ENCODE data around the gene TPCN2. TPM values are rescaled to one million over a fixed set of nuclear protein-coding genes. Genes with fewer than 3 reads are reported as not detected.

TPCN2 gene
- total RNA-seq, 1 donor from 2014 or later, result 9.5 TPM

- Mint-ChIP-seq H3K9me3 (ENCODE audit: unreplicated experiment) (peaks cover 2% of the 10 kb centered on the region), H3K36me3 (ENCODE audit: low read depth, unreplicated experiment) (no peaks in the 10 kb centered on the region), H3K27ac (ENCODE audit: unreplicated experiment) (no peak overlapping the region), H3K4me1 (ENCODE audit: low read depth, unreplicated experiment) (peaks cover 19% of the 10 kb centered on the region), H3K4me3 (ENCODE audit: unreplicated experiment) (no peak overlapping the region), H3K27me3 (ENCODE audit: low read depth, unreplicated experiment) (peaks cover 10% of the 10 kb centered on the region)
- H4K20me1 ChIP-seq (ENCODE audit: insufficient read depth, low read length), result no peaks in the 10 kb centered on the region
- no peaks in the 10 kb centered on the region for H3K79me2 ChIP-seq (ENCODE audit: insufficient read depth, low read length)
- TF ChIP-seq CTCF (IDR thresholded peaks at IDR 0.05; ENCODE audit: insufficient read depth, low read depth, low read length) (no peak), EZH2 (IDR thresholded peaks at IDR 0.05; ENCODE audit: insufficient read depth, low read length) (no peak)
- no peaks in the 10 kb centered on the region for H3K27me3 ChIP-seq (ENCODE audit: insufficient read depth, low read length)
- H3K4me1 ChIP-seq (ENCODE audit: insufficient read depth, low read length), result peaks cover 36% of the 10 kb centered on the region
- no peak for FAIRE-seq
- H3K4me3 ChIP-seq (ENCODE audit: insufficient read depth, low read depth, low read length), result no peak overlapping the region
- no peaks in the 10 kb centered on the region for H3K9me3 ChIP-seq (ENCODE audit: insufficient read depth, low read depth, low read length)
- DNase-seq (ENCODE audit: low read depth), result no peak
- no peak overlapping the region for H3K27ac ChIP-seq (ENCODE audit: low read depth, low read length)
- no peak overlapping the region for H3K4me2 ChIP-seq (ENCODE audit: low read length)
- H2AFZ ChIP-seq (ENCODE audit: low read depth, low read length), result no peak overlapping the region
- H3K9ac ChIP-seq (ENCODE audit: low read length), result no peak overlapping the region
- H3K36me3 ChIP-seq (ENCODE audit: insufficient read depth, low read length), result no peaks in the 10 kb centered on the region
Observed at GRCh38 chr11:69005631-69006368, 42.9 kb upstream of the TPCN2 start.

- no peak overlapping the region for H3K27ac ChIP-seq (ENCODE audit: low read depth, low read length)
- H3K9ac ChIP-seq (ENCODE audit: low read length), result no peak overlapping the region
- peaks cover 8% of the 10 kb centered on the region for H3K27me3 Mint-ChIP-seq (ENCODE audit: low read depth, unreplicated experiment)
- peaks cover 22% of the 10 kb centered on the region for H3K4me1 Mint-ChIP-seq (ENCODE audit: low read depth, unreplicated experiment)
- no peak overlapping the region for H3K4me2 ChIP-seq (ENCODE audit: low read length)
- H3K79me2 ChIP-seq (ENCODE audit: insufficient read depth, low read length), result no peaks in the 10 kb centered on the region
- H3K4me1 ChIP-seq (ENCODE audit: insufficient read depth, low read length), result peaks cover 38% of the 10 kb centered on the region
- no peak overlapping the region for H3K4me3 Mint-ChIP-seq (ENCODE audit: unreplicated experiment)
- H3K27me3 ChIP-seq (ENCODE audit: insufficient read depth, low read length), result no peaks in the 10 kb centered on the region
- TF ChIP-seq EZH2 (IDR thresholded peaks at IDR 0.05; ENCODE audit: insufficient read depth, low read length), result no peak
- no peak for TF ChIP-seq CTCF (IDR thresholded peaks at IDR 0.05; ENCODE audit: insufficient read depth, low read depth, low read length)
- H3K9me3 Mint-ChIP-seq (ENCODE audit: unreplicated experiment), result peaks cover 2% of the 10 kb centered on the region
- H2AFZ ChIP-seq (ENCODE audit: low read depth, low read length), result no peak overlapping the region
- no peaks in the 10 kb centered on the region for H3K9me3 ChIP-seq (ENCODE audit: insufficient read depth, low read depth, low read length)
- H3K36me3 Mint-ChIP-seq (ENCODE audit: low read depth, unreplicated experiment), result no peaks in the 10 kb centered on the region
- no peak for FAIRE-seq
- no peak overlapping the region for H3K4me3 ChIP-seq (ENCODE audit: insufficient read depth, low read depth, low read length)
- no peaks in the 10 kb centered on the region for H3K36me3 ChIP-seq (ENCODE audit: insufficient read depth, low read length)
- no peaks in the 10 kb centered on the region for H4K20me1 ChIP-seq (ENCODE audit: insufficient read depth, low read length)
- no peak for DNase-seq (ENCODE audit: low read depth)
- no peak overlapping the region for H3K27ac Mint-ChIP-seq (ENCODE audit: unreplicated experiment)
Observed at GRCh38 chr11:69006816-69007215, 41.9 kb upstream of the TPCN2 start.

GRCh38 chr11:69007975-69008381, 40.8 kb upstream of the TPCN2 start:
- peak overlapping the region; percentile 76 for H3K27ac ChIP-seq (ENCODE audit: low read depth, low read length)
- no peak overlapping the region for H3K4me3 Mint-ChIP-seq (ENCODE audit: unreplicated experiment)
- no peak for TF ChIP-seq EZH2 (IDR thresholded peaks at IDR 0.05; ENCODE audit: insufficient read depth, low read length)
- TF ChIP-seq CTCF (IDR thresholded peaks at IDR 0.05; ENCODE audit: insufficient read depth, low read depth, low read length), result no peak
- peak overlapping the region; percentile 84 for H3K27ac Mint-ChIP-seq (ENCODE audit: unreplicated experiment)
- H3K27me3 ChIP-seq (ENCODE audit: insufficient read depth, low read length), result no peaks in the 10 kb centered on the region
- H3K79me2 ChIP-seq (ENCODE audit: insufficient read depth, low read length), result no peaks in the 10 kb centered on the region
- FAIRE-seq (no peak), DNase-seq (ENCODE audit: low read depth) (no peak)
- H2AFZ ChIP-seq (ENCODE audit: low read depth, low read length), result no peak overlapping the region
- H3K4me1 ChIP-seq (ENCODE audit: insufficient read depth, low read length), result peaks cover 43% of the 10 kb centered on the region
- peak overlapping the region; percentile 42 for H3K4me2 ChIP-seq (ENCODE audit: low read length)
- H3K36me3 ChIP-seq (ENCODE audit: insufficient read depth, low read length), result no peaks in the 10 kb centered on the region
- no peaks in the 10 kb centered on the region for H3K9me3 ChIP-seq (ENCODE audit: insufficient read depth, low read depth, low read length)
- no peaks in the 10 kb centered on the region for H4K20me1 ChIP-seq (ENCODE audit: insufficient read depth, low read length)
- H3K27me3 Mint-ChIP-seq (ENCODE audit: low read depth, unreplicated experiment), result peaks cover 6% of the 10 kb centered on the region
- no peaks in the 10 kb centered on the region for H3K36me3 Mint-ChIP-seq (ENCODE audit: low read depth, unreplicated experiment)
- peak overlapping the region; percentile 51 for H3K9ac ChIP-seq (ENCODE audit: low read length)
- H3K4me1 Mint-ChIP-seq (ENCODE audit: low read depth, unreplicated experiment), result peaks cover 22% of the 10 kb centered on the region
- peaks cover 2% of the 10 kb centered on the region for H3K9me3 Mint-ChIP-seq (ENCODE audit: unreplicated experiment)
- H3K4me3 ChIP-seq (ENCODE audit: insufficient read depth, low read depth, low read length), result no peak overlapping the region
